Measurements from ENCODE around the gene GPC6. TPM values are rescaled to one million over a fixed set of nuclear protein-coding genes. Genes with fewer than 3 reads are reported as not detected.

Gene GPC6
- total and polyA plus RNA-seq, 2 experiments from 2014 or later: 26.0 to 92.8 TPM

GRCh38 chr13:93549326-93550005, 322.9 kb downstream of the GPC6 start:
- no peak for TF ChIP-seq EZH2 (IDR thresholded peaks at IDR 0.05; ENCODE audit: borderline replicate concordance)
- no peak for TF ChIP-seq EZH2phosphoT487 (IDR thresholded peaks at IDR 0.05; ENCODE audit: low read depth, severe bottlenecking, unreplicated experiment)
- TF ChIP-seq, protein P1, sequence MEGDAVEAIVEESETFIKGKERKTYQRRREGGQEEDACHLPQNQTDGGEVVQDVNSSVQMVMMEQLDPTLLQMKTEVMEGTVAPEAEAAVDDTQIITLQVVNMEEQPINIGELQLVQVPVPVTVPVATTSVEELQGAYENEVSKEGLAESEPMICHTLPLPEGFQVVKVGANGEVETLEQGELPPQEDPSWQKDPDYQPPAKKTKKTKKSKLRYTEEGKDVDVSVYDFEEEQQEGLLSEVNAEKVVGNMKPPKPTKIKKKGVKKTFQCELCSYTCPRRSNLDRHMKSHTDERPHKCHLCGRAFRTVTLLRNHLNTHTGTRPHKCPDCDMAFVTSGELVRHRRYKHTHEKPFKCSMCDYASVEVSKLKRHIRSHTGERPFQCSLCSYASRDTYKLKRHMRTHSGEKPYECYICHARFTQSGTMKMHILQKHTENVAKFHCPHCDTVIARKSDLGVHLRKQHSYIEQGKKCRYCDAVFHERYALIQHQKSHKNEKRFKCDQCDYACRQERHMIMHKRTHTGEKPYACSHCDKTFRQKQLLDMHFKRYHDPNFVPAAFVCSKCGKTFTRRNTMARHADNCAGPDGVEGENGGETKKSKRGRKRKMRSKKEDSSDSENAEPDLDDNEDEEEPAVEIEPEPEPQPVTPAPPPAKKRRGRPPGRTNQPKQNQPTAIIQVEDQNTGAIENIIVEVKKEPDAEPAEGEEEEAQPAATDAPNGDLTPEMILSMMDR (IDR thresholded peaks at IDR 0.05; ENCODE audit: poor library complexity): no peak
- Histone ChIP-seq H3K9me3 (ENCODE audit: low read depth) (no peaks in the 10 kb centered on the region), H3K36me3 (replicated peaks; ENCODE audit: insufficient read depth, low read depth) (no peaks in the 10 kb centered on the region), H3K27me3 (no peaks in the 10 kb centered on the region), H2AFZ (no peak overlapping the region), H3K27ac (no peak overlapping the region), H3K9me2 (replicated peaks; ENCODE audit: insufficient read depth) (no peaks in the 10 kb centered on the region), H3K4me3 (no peak overlapping the region), H4K20me1 (ENCODE audit: insufficient read depth, poor library complexity, severe bottlenecking) (no peaks in the 10 kb centered on the region), H3K4me1 (ENCODE audit: insufficient read depth) (no peaks in the 10 kb centered on the region), H3K79me2 (peaks cover 12% of the 10 kb centered on the region), H3K4me2 (no peak overlapping the region)
- WGBS (ENCODE audit: low lambda C conversion rate, missing lambda C conversion rate): 97% methylated on average over 4 of the region's 4 CpGs
- no peak for DNase-seq (ENCODE audit: low spot score)

DNA sequence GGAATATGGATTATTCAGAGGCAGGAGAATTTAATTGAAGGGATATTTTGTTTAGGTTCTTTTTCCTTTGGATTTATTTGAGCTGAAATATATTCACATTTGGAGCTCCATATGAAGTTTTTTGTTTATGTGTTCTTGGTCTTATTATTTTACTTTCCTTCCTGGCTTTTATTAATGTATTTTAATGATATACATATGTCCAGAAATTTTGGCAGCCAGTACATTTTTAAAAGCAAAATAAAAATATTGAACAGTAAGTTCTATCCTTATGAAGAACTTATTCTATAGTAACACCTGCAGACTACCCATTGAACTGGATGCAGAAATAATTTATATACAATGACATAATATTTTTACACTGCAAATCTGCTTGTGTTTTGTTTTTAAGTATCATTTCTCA, 323.6 kb downstream of the GPC6 start:
- no peak for DNase-seq (ENCODE audit: low spot score)
- no peaks in the 10 kb centered on the region for H4K20me1 ChIP-seq (ENCODE audit: insufficient read depth, poor library complexity, severe bottlenecking)
- no peak overlapping the region for H3K4me2 ChIP-seq
- H3K9me2 ChIP-seq (replicated peaks; ENCODE audit: insufficient read depth): no peaks in the 10 kb centered on the region
- H3K79me2 ChIP-seq: peaks cover 12% of the 10 kb centered on the region
- no peak overlapping the region for H2AFZ ChIP-seq
- H3K27ac ChIP-seq: no peak overlapping the region
- no peaks in the 10 kb centered on the region for H3K4me1 ChIP-seq (ENCODE audit: insufficient read depth)
- H3K4me3 ChIP-seq: no peak overlapping the region
- TF ChIP-seq EZH2 (IDR thresholded peaks at IDR 0.05; ENCODE audit: borderline replicate concordance) (no peak), EZH2phosphoT487 (IDR thresholded peaks at IDR 0.05; ENCODE audit: low read depth, severe bottlenecking, unreplicated experiment) (no peak)
- TF ChIP-seq, protein P1 (IDR thresholded peaks at IDR 0.05; ENCODE audit: poor library complexity): no peak
- no peaks in the 10 kb centered on the region for H3K27me3 ChIP-seq
- H3K9me3 ChIP-seq (ENCODE audit: low read depth): no peaks in the 10 kb centered on the region
- H3K36me3 ChIP-seq (replicated peaks; ENCODE audit: insufficient read depth, low read depth): no peaks in the 10 kb centered on the region

GRCh38 chr13:93552596-93552995, 326.0 kb downstream of the GPC6 start:
- TF ChIP-seq, protein P1 (IDR thresholded peaks at IDR 0.05; ENCODE audit: poor library complexity): no peak
- TF ChIP-seq EZH2 (IDR thresholded peaks at IDR 0.05; ENCODE audit: borderline replicate concordance): no peak
- Histone ChIP-seq H4K20me1 (ENCODE audit: insufficient read depth, poor library complexity, severe bottlenecking) (no peaks in the 10 kb centered on the region), H2AFZ (no peak overlapping the region), H3K4me1 (ENCODE audit: insufficient read depth) (no peaks in the 10 kb centered on the region), H3K27ac (peak overlapping the region; percentile 17), H3K36me3 (replicated peaks; ENCODE audit: insufficient read depth, low read depth) (no peaks in the 10 kb centered on the region), H3K4me2 (no peak overlapping the region), H3K9me3 (ENCODE audit: low read depth) (no peaks in the 10 kb centered on the region), H3K9me2 (replicated peaks; ENCODE audit: insufficient read depth) (no peaks in the 10 kb centered on the region), H3K4me3 (no peak overlapping the region), H3K79me2 (peaks cover 16% of the 10 kb centered on the region), H3K27me3 (no peaks in the 10 kb centered on the region)
- no peak for DNase-seq (ENCODE audit: low spot score)

DNA sequence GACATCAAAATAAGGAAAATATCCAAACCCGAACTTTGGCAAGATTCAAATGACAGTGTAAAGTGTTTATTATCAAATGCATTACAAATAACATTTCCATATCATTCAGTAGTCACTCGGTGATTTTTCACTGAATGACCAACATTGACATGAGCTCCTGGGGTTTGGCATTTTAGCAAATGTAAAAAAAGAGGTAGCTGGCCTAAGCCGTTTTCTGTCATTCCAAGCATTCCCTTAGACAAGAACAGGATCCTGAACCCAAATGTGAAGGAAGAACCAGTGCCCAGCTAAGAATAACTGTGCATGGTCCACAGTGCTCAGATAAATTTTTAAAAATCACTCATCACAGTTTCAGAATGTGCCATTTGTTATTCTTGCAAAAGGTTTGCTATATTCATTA, 327.9 kb downstream of the GPC6 start:
- Histone ChIP-seq H3K27me3 (no peaks in the 10 kb centered on the region), H3K9me3 (ENCODE audit: low read depth) (no peaks in the 10 kb centered on the region), H4K20me1 (ENCODE audit: insufficient read depth, poor library complexity, severe bottlenecking) (no peaks in the 10 kb centered on the region), H2AFZ (no peak overlapping the region), H3K27ac (no peak overlapping the region), H3K36me3 (replicated peaks; ENCODE audit: insufficient read depth, low read depth) (no peaks in the 10 kb centered on the region), H3K4me2 (no peak overlapping the region), H3K9me2 (replicated peaks; ENCODE audit: insufficient read depth) (no peaks in the 10 kb centered on the region), H3K4me3 (no peak overlapping the region), H3K79me2 (peaks cover 9% of the 10 kb centered on the region), H3K4me1 (ENCODE audit: insufficient read depth) (no peaks in the 10 kb centered on the region)
- TF ChIP-seq EZH2phosphoT487 (IDR thresholded peaks at IDR 0.05; ENCODE audit: low read depth, severe bottlenecking, unreplicated experiment) (no peak), EZH2 (IDR thresholded peaks at IDR 0.05; ENCODE audit: borderline replicate concordance) (no peak)
- TF ChIP-seq, protein P1 (IDR thresholded peaks at IDR 0.05; ENCODE audit: poor library complexity): no peak
- DNase-seq (ENCODE audit: low spot score): no peak
- WGBS (ENCODE audit: low lambda C conversion rate, missing lambda C conversion rate): 82% methylated on average over 3 of the region's 3 CpGs
